Astrocyte (in vitro differentiated cells and primary cell): ENCODE results near the gene PODN. TPM values are rescaled to one million over a fixed set of nuclear protein-coding genes. Genes with fewer than 3 reads are reported as not detected.

ENCODE experiments used
- DNase-seq: peaks from one replicate; pipeline ENCODE4 v3.0.0-alpha.2; 2010; ENCODE audit warnings: low read depth
- FAIRE-seq: peaks from 2 replicates; lab custom pipeline; 2011; peaks lifted over from hg19 to GRCh38; lab: Jason Lieb, UNC
- H2AFZ ChIP-seq: 2 replicates; pipeline ENCODE4 v1.6.0; 2012; ENCODE audit warnings: low read depth, low read length, inconsistent platforms
- H3K27ac ChIP-seq: 2 replicates; pipeline ENCODE4 v1.5.1; 2011; ENCODE audit warnings: low read depth, low read length, inconsistent platforms
- H3K27me3 ChIP-seq: 2 replicates; pipeline ENCODE4 v1.6.0; 2011; ENCODE audit warnings: low read length, inconsistent platforms; ENCODE audit not compliant: insufficient read depth
- H3K36me3 ChIP-seq: 2 replicates; pipeline ENCODE4 v1.5.1; 2011; ENCODE audit warnings: low read length, inconsistent platforms; ENCODE audit not compliant: insufficient read depth
- H3K4me1 ChIP-seq: 2 replicates; pipeline ENCODE4 v1.5.1; 2011; ENCODE audit warnings: low read length, inconsistent platforms; ENCODE audit not compliant: insufficient read depth
- H3K4me2 ChIP-seq: 2 replicates; pipeline ENCODE4 v1.6.0; 2012; ENCODE audit warnings: low read length, inconsistent platforms
- H3K4me3 ChIP-seq: 2 replicates; pipeline ENCODE4 v1.5.1; 2011; ENCODE audit warnings: low read depth, mild to moderate bottlenecking, low read length, inconsistent platforms; ENCODE audit not compliant: insufficient read depth
- H3K79me2 ChIP-seq: 2 replicates; pipeline ENCODE4 v1.6.0; 2012; ENCODE audit warnings: mild to moderate bottlenecking, low read length, inconsistent platforms; ENCODE audit not compliant: insufficient read depth
- H3K9ac ChIP-seq: 2 replicates; pipeline ENCODE4 v1.6.0; 2012; ENCODE audit warnings: mild to moderate bottlenecking, low read length, inconsistent platforms
- H3K9me3 ChIP-seq: 2 replicates; pipeline ENCODE4 v1.5.1; 2012; ENCODE audit warnings: low read depth, mild to moderate bottlenecking, low read length, inconsistent platforms; ENCODE audit not compliant: insufficient read depth
- H4K20me1 ChIP-seq: 2 replicates; pipeline ENCODE4 v1.6.0; 2012; ENCODE audit warnings: low read length, inconsistent platforms; ENCODE audit not compliant: insufficient read depth
- H3K27ac Mint-ChIP-seq: one replicate; pipeline ENCODE4 v1.8.0; 2021; ENCODE audit warnings: mild to moderate bottlenecking, mixed read lengths; ENCODE audit not compliant: unreplicated experiment
- H3K27me3 Mint-ChIP-seq: one replicate; pipeline ENCODE4 v1.8.0; 2021; ENCODE audit warnings: low read depth, mixed read lengths; ENCODE audit not compliant: unreplicated experiment
- H3K36me3 Mint-ChIP-seq: one replicate; pipeline ENCODE4 v1.8.0; 2021; ENCODE audit warnings: low read depth, mixed read lengths; ENCODE audit not compliant: unreplicated experiment
- H3K4me1 Mint-ChIP-seq: one replicate; pipeline ENCODE4 v1.8.0; 2021; ENCODE audit warnings: low read depth, mixed read lengths; ENCODE audit not compliant: unreplicated experiment
- H3K4me3 Mint-ChIP-seq: one replicate; pipeline ENCODE4 v1.8.0; 2021; ENCODE audit warnings: mild to moderate bottlenecking, moderate library complexity, mixed read lengths; ENCODE audit not compliant: unreplicated experiment
- H3K9me3 Mint-ChIP-seq: one replicate; pipeline ENCODE4 v1.8.0; 2021; ENCODE audit warnings: mild to moderate bottlenecking, mixed read lengths; ENCODE audit not compliant: unreplicated experiment
- EZH2 ChIP-seq: IDR thresholded peaks from 2 replicates; pipeline ENCODE4 v1.6.1; 2012; ENCODE audit warnings: mild to moderate bottlenecking, low read length, inconsistent platforms; ENCODE audit not compliant: insufficient read depth
- total RNA-seq: library from RNA; stranded (reverse); gene quantifications from 2 replicates; pipeline ENCODE4 v1.2.1, GENCODE V29; 2021
- TF ChIP-seq, protein P1 (sequence below): IDR thresholded peaks from 2 replicates; pipeline ENCODE4 v1.5.1; 2011; ENCODE audit warnings: low read depth, mild to moderate bottlenecking, inconsistent platforms, low read length, moderate library complexity; ENCODE audit not compliant: insufficient read depth

PODN gene
- total RNA-seq, 1 donor from 2014 or later: 2.6 TPM

DNA sequence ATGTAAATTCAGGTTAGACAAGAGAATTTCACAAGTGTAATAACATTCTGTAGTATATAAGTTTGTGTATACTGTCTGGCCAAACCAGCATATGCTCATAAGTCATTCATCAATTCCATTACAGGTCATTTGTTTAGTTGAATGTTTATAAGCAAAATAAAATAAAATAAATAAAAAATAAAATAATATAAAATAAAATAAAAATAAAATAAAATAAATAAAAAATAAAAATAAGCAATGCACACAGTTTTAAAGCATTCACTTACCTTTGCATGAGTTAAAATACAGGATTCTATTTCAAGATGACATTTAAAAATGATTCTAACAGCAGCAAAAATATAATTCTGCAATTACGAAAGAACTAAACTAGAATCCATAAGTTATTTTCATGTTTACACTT lies 9.9 kb downstream of the PODN start:
- H2AFZ ChIP-seq: no peak overlapping the region
- no peak overlapping the region for H3K4me2 ChIP-seq
- H3K9me3 ChIP-seq: no peaks in the 10 kb centered on the region
- peaks cover 3% of the 10 kb centered on the region for H3K27me3 ChIP-seq
- no peak overlapping the region for H3K4me3 Mint-ChIP-seq
- no peaks in the 10 kb centered on the region for H3K4me1 Mint-ChIP-seq
- H3K36me3 ChIP-seq: no peaks in the 10 kb centered on the region
- peaks cover 3% of the 10 kb centered on the region for H3K36me3 Mint-ChIP-seq
- no peaks in the 10 kb centered on the region for H3K4me1 ChIP-seq
- H4K20me1 ChIP-seq: no peaks in the 10 kb centered on the region
- H3K27ac ChIP-seq: no peak overlapping the region
- H3K27me3 Mint-ChIP-seq: peaks cover 25% of the 10 kb centered on the region
- no peak overlapping the region for H3K4me3 ChIP-seq
- no peak overlapping the region for H3K27ac Mint-ChIP-seq
- TF ChIP-seq EZH2: no peak
- TF ChIP-seq, protein P1, sequence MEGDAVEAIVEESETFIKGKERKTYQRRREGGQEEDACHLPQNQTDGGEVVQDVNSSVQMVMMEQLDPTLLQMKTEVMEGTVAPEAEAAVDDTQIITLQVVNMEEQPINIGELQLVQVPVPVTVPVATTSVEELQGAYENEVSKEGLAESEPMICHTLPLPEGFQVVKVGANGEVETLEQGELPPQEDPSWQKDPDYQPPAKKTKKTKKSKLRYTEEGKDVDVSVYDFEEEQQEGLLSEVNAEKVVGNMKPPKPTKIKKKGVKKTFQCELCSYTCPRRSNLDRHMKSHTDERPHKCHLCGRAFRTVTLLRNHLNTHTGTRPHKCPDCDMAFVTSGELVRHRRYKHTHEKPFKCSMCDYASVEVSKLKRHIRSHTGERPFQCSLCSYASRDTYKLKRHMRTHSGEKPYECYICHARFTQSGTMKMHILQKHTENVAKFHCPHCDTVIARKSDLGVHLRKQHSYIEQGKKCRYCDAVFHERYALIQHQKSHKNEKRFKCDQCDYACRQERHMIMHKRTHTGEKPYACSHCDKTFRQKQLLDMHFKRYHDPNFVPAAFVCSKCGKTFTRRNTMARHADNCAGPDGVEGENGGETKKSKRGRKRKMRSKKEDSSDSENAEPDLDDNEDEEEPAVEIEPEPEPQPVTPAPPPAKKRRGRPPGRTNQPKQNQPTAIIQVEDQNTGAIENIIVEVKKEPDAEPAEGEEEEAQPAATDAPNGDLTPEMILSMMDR: no peak
- H3K79me2 ChIP-seq: no peaks in the 10 kb centered on the region
- no peaks in the 10 kb centered on the region for H3K9me3 Mint-ChIP-seq
- no peak for FAIRE-seq
- H3K9ac ChIP-seq: no peak overlapping the region
- DNase-seq: no peak

DNA sequence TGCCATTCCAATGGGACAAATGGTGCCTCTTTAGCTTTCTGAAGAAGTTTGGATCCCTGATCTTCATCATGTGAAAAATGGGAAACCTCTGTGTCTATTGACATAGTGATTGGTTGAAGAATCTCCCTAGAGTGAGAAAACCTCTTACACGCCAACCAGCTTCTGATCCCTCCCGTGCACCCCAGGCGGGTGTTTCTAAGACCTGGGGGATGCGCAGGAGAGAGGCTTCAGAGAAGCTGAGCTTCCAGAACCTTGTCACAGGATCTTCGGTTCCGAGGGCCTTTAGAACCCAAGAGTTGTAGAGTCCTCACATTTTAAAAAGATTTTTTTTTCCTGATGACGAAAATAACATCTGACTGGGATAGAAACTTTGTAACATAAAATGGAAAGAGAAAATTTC lies 11.3 kb downstream of the PODN start:
- H3K4me3 Mint-ChIP-seq: no peak overlapping the region

DNA sequence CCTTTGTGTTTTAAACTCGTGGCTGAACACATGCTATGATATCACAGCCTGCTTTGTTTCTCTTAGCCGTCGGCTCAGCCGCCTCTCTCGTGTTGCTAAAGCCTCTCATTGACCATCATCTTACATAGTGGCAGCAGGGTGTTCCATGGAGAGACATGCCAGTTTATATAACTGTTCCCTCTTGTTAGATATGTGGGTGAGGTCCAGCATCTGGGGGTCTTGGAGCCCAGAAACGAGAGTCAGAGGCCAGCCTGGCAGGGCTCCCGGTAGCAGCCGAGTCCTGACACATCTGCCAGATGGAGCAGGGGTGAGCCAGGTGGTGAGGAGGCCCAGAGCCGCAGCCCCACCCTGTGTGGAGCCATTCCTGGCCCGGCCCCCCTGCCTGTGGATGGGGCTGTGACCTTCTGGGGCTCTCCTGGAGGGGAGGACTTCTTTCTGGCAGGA lies 11.9 kb downstream of the PODN start:
- no peak overlapping the region for H3K27ac ChIP-seq
- no peak for FAIRE-seq
- H3K4me2 ChIP-seq: no peak overlapping the region
- H2AFZ ChIP-seq: no peak overlapping the region
- no peaks in the 10 kb centered on the region for H4K20me1 ChIP-seq
- no peak for DNase-seq
- H3K4me3 ChIP-seq: no peak overlapping the region
- H3K9ac ChIP-seq: no peak overlapping the region
- no peaks in the 10 kb centered on the region for H3K4me1 Mint-ChIP-seq
- no peaks in the 10 kb centered on the region for H3K27me3 ChIP-seq
- H3K4me3 Mint-ChIP-seq: no peak overlapping the region
- TF ChIP-seq, protein P1: no peak
- no peak for TF ChIP-seq EZH2
- no peaks in the 10 kb centered on the region for H3K79me2 ChIP-seq
- no peaks in the 10 kb centered on the region for H3K4me1 ChIP-seq
- no peaks in the 10 kb centered on the region for H3K9me3 Mint-ChIP-seq
- H3K9me3 ChIP-seq: no peaks in the 10 kb centered on the region
- peaks cover 3% of the 10 kb centered on the region for H3K36me3 Mint-ChIP-seq
- H3K27ac Mint-ChIP-seq: no peak overlapping the region
- H3K27me3 Mint-ChIP-seq: peaks cover 27% of the 10 kb centered on the region
- no peaks in the 10 kb centered on the region for H3K36me3 ChIP-seq

More for the DNA sequence above, 11.3 kb downstream of the PODN start:
- Mint-ChIP-seq H3K36me3 (peaks cover 3% of the 10 kb centered on the region), H3K9me3 (no peaks in the 10 kb centered on the region), H3K27me3 (peaks cover 31% of the 10 kb centered on the region), H3K4me1 (no peaks in the 10 kb centered on the region), H3K27ac (no peak overlapping the region)
- TF ChIP-seq, protein P1: no peak
- no peak for TF ChIP-seq EZH2
- H4K20me1 ChIP-seq: no peaks in the 10 kb centered on the region
- no peak overlapping the region for H3K4me2 ChIP-seq
- no peaks in the 10 kb centered on the region for H3K79me2 ChIP-seq
- no peak overlapping the region for H2AFZ ChIP-seq
- DNase-seq (no peak), FAIRE-seq (no peak)
- H3K36me3 ChIP-seq: no peaks in the 10 kb centered on the region
- H3K9ac ChIP-seq: no peak overlapping the region
- no peak overlapping the region for H3K27ac ChIP-seq
- H3K9me3 ChIP-seq: no peaks in the 10 kb centered on the region
- H3K27me3 ChIP-seq: peaks cover 3% of the 10 kb centered on the region
- H3K4me1 ChIP-seq: no peaks in the 10 kb centered on the region
- H3K4me3 ChIP-seq: no peak overlapping the region
